GM12892 (cell line): Measurements from ENCODE around the gene ZBTB20.

Experiments
- DNase-seq: peaks from one replicate; pipeline ENCODE4 v3.0.0; 2011; ENCODE audit not compliant: insufficient read length
- FAIRE-seq: peaks from 2 replicates; lab custom pipeline; 2011; peaks lifted over from hg19 to GRCh38; lab: Jason Lieb, UNC
- POLR2A ChIP-seq: IDR thresholded peaks from 2 replicates; pipeline ENCODE4 v1.6.1; 2011; ENCODE audit warnings: low read depth, low read length, control low read depth
- POLR2AphosphoS5 ChIP-seq: IDR thresholded peaks from 2 replicates; pipeline ENCODE4 v1.6.1; 2011; ENCODE audit warnings: low read depth, low read length, control low read depth
- TAF1 ChIP-seq: IDR thresholded peaks from 2 replicates; pipeline ENCODE4 v1.6.1; 2011; ENCODE audit warnings: low read depth, mild to moderate bottlenecking, control low read depth, low read length, borderline replicate concordance

ZBTB20 gene

DNA sequence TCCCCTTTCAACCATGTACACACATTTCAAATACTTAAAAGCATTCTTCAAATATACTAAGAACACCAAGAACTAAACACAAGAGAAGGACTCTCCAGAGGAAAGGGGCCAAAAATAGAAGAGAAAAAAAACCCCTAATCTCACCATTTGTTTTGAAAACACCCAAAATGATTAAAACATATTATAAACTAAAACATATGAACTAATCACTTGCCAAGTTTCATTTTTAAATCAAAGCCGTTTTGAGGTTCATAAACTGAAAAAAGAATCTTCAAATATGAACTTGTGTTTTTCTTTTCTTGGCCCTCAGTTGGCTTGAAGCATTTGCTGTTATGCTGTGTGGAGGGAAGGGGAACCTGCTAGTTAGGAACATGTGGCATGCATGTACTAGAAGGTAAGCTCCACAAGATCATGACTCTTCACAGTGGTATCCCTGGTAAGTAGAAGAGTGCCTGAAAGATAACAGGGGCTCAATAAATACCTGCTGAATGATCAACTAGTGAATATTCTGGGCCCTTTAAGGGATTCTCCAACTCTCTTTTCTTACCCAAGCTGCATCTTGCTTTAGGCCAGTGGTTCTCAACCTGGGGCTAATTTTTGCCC, 628.8 kb downstream of the ZBTB20 start:
- DNase-seq (no peak), FAIRE-seq (peak; percentile 33)
- TF ChIP-seq TAF1 (no peak), POLR2A (no peak), POLR2AphosphoS5 (no peak)

DNA sequence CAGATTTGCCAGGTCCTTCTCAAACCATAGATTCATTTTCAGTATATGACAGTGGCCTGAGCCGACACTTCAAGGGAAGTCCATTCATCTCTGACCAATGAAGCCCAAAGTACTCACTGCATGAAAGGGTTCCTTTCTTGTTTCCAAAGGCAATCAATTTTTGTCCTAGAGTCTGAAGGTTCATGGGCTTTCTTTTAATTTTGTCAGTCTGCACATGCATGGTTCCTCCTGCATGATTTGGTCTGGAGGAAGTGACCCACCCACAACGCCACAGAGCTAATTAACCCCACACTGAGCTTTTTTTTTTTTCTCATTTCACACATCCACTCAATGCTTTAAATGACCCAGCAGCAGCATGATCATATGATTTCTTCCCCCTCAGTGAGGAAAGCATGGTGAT, 636.9 kb downstream of the ZBTB20 start:
- no peak for DNase-seq
- no peak for FAIRE-seq
- no peak for TF ChIP-seq TAF1
- TF ChIP-seq POLR2A = no peak
- no peak for TF ChIP-seq POLR2AphosphoS5

DNA sequence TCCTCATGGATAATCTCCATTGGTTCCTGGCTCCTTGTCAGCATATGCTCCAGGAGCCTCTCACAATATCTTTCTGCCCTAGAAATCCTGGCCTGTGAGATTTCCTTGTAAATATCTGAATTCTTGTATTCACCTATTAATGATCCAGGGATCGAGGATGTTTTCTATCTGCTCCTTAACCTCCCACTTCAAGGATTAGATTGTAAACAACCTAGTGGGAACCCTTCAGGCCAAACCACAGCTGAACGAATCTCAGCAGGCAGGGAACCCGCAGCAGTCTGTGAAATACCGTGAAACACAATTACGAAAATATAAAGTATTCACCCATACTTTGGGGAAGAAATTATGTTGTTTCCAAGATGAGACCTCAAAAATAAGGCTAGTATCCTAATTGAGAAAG, 637.3 kb downstream of the ZBTB20 start:
- no peak for TF ChIP-seq TAF1
- no peak for TF ChIP-seq POLR2AphosphoS5
- TF ChIP-seq POLR2A = no peak
- DNase-seq = no peak
- FAIRE-seq = no peak

DNA sequence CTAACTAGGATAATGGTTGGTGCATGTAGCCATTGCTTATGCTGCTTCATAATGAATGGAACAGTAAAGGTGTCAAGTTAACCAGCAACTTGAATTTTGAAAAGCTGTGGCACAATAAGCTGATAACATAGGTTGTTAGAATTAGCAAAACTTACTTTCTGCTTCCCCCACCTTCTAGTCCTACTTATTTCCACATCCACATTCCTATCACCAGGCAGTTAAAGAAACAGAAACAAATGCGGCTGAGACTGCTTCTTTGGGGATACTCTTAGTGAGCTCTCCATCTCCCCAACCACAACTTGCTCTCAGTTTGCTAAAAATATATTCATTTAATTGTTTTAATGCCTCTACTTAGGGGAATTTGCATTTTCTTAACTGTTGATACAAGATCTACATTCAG, 638.1 kb downstream of the ZBTB20 start:
- TF ChIP-seq POLR2AphosphoS5 (no peak), TAF1 (no peak), POLR2A (no peak)
- DNase-seq (no peak), FAIRE-seq (no peak)

DNA sequence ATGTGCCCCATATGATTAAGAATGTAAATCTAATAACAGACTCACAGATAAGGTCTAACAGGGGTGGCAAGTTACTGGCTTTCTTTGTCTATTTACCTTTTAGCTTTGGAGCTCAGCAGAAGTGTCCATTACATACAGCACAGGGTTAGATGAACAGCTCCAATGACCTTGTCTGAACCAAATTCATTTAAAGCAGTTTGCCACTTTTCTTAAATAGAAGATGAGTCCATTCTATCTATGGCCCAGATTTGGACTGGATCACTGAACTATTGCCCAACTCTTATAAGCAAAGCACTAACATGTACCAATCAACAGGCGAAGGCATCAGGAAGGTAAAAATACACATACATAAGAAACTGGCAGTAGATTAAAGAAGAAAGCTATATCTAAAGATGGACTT, 638.9 kb downstream of the ZBTB20 start:
- DNase-seq = no peak

DNA sequence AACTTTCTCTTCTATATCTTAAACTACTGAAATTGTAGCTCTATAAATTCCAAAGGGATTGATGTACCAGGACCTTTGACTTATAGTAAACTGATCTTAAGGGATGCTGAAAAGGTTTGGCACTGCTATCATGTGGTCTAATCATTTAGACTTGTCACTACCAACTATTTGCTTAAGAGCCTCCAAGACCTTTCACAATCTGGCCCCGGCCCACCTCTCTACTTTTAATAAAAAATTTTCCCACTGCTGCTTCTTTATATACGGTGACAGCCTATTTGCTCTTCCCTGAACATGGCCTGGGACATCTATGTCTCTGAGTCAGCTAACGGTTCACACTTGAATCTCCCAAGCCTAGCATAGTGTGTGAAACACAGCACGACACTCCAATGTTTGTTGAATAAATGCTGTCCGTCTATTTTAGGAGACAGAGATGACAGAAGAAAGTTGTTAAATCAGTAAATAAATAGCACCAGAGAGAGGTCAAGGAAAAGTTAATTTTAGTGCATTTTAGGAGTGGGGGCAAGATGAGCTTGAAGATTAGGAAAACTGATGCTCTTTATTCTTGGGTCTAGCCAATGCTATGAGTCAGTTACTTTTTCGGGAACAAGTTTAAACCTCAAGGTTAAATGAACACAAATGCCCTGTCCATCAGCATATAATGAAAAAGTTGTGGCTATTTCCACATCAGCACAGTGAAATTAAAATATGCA, 640.3 kb downstream of the ZBTB20 start:
- DNase-seq = no peak
- no peak for TF ChIP-seq POLR2A
- TF ChIP-seq POLR2AphosphoS5 = no peak
- TF ChIP-seq TAF1 = no peak
- FAIRE-seq = no peak

More for the DNA sequence above, 638.9 kb downstream of the ZBTB20 start:
- FAIRE-seq = no peak
- TF ChIP-seq POLR2AphosphoS5 (no peak), POLR2A (no peak), TAF1 (no peak)

DNA sequence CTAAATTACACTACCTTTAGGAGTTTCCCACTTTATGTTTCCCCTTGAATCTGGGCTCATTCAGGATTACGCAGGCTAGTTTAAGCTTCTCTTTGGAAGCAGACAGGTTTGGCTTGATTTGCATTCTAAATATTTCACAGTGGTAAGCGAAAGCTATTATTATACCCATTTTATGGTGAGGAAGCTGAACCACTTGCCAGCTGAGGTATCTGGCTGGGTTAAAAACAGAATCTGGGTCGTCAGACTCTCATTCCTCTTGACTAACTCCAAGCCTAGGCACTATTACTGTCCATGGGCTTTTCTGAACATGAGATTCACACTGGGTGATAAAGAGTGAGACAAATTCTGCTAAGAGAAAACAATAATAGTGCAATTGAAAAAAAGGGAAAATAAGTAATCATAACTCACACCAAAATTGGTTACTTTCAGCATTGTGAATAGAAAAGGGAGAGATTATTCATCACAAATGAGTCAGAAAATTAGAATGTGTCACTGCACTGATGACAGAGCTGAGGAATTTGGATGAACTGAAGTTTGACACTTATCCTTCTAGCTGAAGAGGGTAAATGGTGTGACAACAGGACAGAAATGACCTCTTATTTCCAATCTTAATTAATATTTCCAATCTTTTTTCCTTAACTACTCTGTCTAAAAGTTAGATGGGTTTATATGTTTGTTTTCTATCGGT, 642.0 kb downstream of the ZBTB20 start:
- FAIRE-seq (no peak), DNase-seq (no peak)
- TF ChIP-seq POLR2A = no peak
- TF ChIP-seq TAF1 = no peak
- no peak for TF ChIP-seq POLR2AphosphoS5

DNA sequence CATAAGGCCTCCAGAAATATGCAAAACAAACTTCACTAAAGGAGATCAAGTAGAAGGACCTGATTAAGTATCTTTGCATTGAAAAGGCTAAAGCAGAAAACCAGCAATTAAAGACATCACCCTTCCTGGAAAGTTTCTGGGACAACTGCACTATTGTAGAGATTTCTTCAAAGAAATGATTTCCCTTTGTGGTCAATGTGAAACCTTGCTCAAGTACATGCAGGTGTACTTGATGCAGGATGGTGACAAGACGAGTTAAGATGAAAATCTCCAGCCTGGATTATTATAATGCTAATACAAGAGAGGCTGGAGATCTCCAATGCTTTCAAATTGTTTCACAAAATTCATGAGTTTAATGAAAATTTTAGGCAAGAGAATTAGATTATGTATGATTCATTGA, 644.9 kb downstream of the ZBTB20 start:
- FAIRE-seq = peak; percentile 82
- DNase-seq = no peak
- TF ChIP-seq TAF1 (no peak), POLR2A (no peak), POLR2AphosphoS5 (no peak)

DNA sequence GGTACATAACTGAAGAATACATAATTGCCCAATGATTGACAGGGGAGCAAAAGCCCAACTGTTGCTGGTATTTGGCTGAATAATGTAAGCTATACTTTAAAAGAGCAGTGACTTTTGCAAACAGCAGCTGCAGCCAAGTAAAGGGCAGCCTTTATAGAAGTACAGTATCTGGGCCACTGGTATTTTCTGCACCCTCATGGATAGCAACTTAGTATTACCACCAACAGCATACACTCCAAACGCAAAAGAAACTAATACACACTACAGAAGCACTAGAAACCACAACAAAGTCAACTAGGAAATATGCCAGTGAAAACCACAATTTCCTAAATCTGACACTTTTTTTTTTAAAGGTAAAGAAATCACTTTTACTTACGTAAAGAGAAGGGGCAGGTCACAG, 647.1 kb downstream of the ZBTB20 start:
- FAIRE-seq (no peak), DNase-seq (no peak)
- no peak for TF ChIP-seq TAF1
- TF ChIP-seq POLR2AphosphoS5 = no peak
- TF ChIP-seq POLR2A = no peak

DNA sequence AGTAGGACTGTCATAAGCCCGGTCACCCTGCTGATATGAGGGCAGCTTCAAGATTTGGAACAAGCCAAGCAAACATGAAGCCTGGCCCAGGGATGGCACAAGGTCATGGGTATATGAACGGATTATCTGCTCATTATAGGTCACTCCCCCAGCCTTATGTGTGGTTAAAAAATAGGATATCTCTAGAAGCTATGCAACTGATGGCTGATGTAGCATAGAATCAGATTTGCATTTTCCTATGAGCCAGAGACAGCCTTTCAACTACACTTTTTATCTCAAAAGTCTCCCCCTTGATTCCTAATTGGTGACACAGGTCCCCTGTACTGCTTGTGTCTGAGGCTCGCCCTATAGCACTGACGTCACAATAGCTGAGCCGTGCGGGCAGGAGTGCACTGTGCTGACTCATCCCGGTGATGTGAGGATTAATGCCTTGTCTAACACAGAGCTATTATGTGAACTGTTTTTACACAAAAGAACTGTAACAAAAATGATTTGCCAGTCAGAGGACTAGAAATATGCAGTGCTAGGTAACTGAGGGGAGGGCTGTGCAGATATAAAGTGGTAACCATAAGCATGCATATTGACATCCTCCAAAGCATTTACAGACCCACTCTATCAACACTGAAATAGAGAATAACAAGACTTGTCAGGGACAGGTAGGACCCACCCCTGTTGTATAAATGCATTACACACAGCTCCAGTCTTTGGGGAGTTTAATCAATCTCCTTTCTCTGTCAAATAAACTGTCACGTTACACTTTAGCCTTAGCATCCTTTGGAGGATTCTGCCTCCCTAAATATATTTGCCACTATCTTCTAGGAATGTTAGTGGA, 648.3 kb downstream of the ZBTB20 start:
- DNase-seq = no peak
- no peak for FAIRE-seq

DNA sequence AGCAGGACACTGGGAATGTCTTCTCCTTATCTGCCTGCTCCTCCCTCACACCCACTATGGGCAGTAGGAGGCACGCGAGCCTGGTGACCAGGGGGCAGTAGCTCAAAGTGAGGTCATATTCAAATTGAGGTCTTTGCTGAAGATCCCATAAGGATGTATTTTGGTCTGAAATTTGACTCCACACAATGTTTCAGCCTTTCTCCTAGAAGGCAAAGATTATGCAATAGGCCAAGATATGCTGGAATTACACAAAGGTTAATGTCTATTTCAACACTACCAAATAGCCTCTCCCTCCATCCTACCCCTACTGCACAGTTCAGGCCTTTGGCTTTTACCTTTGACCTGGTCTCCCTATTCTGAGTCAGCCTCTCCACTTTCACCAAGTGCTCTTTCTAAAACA, 650.2 kb downstream of the ZBTB20 start:
- no peak for DNase-seq
- no peak for FAIRE-seq
- TF ChIP-seq POLR2AphosphoS5 (no peak), TAF1 (no peak), POLR2A (no peak)

More for the DNA sequence above, 648.3 kb downstream of the ZBTB20 start:
- TF ChIP-seq POLR2AphosphoS5 (no peak), POLR2A (no peak), TAF1 (no peak)
